Measurements from ENCODE around the gene NWD2. TPM values are rescaled to one million over a fixed set of nuclear protein-coding genes. Genes with fewer than 3 reads are reported as not detected.

NWD2 gene
- total RNA-seq, 1 experiment from 2014 or later = not detected

- ChIA-PET POLR2A (no interaction called here), CTCF (no interaction called here), RAD21 (ENCODE audit: low non-redundant PET in 1 of 2, low total read pairs in 2 of 2, uncharacterized antibody in 2 of 2, unreplicated experiment in 2 of 2) (no interaction called here)
- ATAC-seq (no peak), DNase-seq (ENCODE audit: low read depth, low spot score) (no peak)
- Histone ChIP-seq H3K27me3 (ENCODE audit: insufficient read depth, low read length) (no peaks in the 10 kb centered on the region), H2AFZ (ENCODE audit: low read depth, low read length, poor library complexity, severe bottlenecking) (no peak overlapping the region), H3K4me1 (ENCODE audit: control insufficient read depth in 1 of 2, insufficient read depth in 2 of 2, low read length in 2 of 2) (peaks cover 11 to 13% of the 10 kb centered on the region in 2 experiments; a peak in 3 of 4 replicates), H4K20me1 (ENCODE audit: insufficient read depth) (no peaks in the 10 kb centered on the region), H3K4me2 (ENCODE audit: low read length) (no peak overlapping the region), H3K9me3 (ENCODE audit: control insufficient read depth in 1 of 2, insufficient read depth in 1 of 2, low read depth in 1 of 2, low read length in 2 of 2) (no peaks in the 10 kb centered on the region), H3K9me2 (ENCODE audit: insufficient read depth) (no peaks in the 10 kb centered on the region), H3K27ac (ENCODE audit: low read depth, low read length) (no peak overlapping the region), H3K4me3 (replicated peaks in 1 of 2; ENCODE audit: low read depth in 1 of 2, low read length in 2 of 2) (no peak overlapping the region), H3K36me3 (ENCODE audit: control insufficient read depth in 1 of 2, insufficient read depth in 2 of 2, low read length in 2 of 2) (no peaks in the 10 kb centered on the region), H3K9ac (ENCODE audit: low read length) (no peak overlapping the region), H3K79me2 (ENCODE audit: insufficient read depth, low read length) (no peaks in the 10 kb centered on the region)
- no peak for TF ChIP-seq SRF (IDR thresholded peaks at IDR 0.05; ENCODE audit: low read depth)
- TF ChIP-seq CEBPB (IDR thresholded peaks at IDR 0.05; ENCODE audit: low read depth) = no peak
- no peak for TF ChIP-seq SP1 (IDR thresholded peaks at IDR 0.05; ENCODE audit: low read depth)
- no peak for TF ChIP-seq CBX3 (IDR thresholded peaks at IDR 0.05; ENCODE audit: low read depth)
- no peak for TF ChIP-seq CTCF (IDR thresholded peaks at IDR 0.05 in 2 of 3, conservative IDR thresholded peaks at IDR 0.05 in 1 of 3; ENCODE audit: borderline replicate concordance in 1 of 3, insufficient read depth in 1 of 3, low read depth in 2 of 3, low read length in 2 of 3)
- no peak for TF ChIP-seq POLR2AphosphoS5 (IDR thresholded peaks at IDR 0.05; ENCODE audit: low read depth, low read length)
- no peak for TF ChIP-seq ZBTB33 (IDR thresholded peaks at IDR 0.05; ENCODE audit: extremely low read depth, insufficient replicate concordance, low read length)
- no peak for TF ChIP-seq MAX (IDR thresholded peaks at IDR 0.05)
- no peak for TF ChIP-seq EZH2phosphoT487 (IDR thresholded peaks at IDR 0.05; ENCODE audit: borderline replicate concordance)
- no peak for TF ChIP-seq EGR1 (IDR thresholded peaks at IDR 0.05; ENCODE audit: low read depth)
- no peak for TF ChIP-seq SIN3A (IDR thresholded peaks at IDR 0.05; ENCODE audit: low read depth)
- TF ChIP-seq ZNF274 (IDR thresholded peaks at IDR 0.05; ENCODE audit: low read depth, low read length) = no peak
- no peak for TF ChIP-seq ZFX (IDR thresholded peaks at IDR 0.05)
- no peak for TF ChIP-seq YY1 (IDR thresholded peaks at IDR 0.05; ENCODE audit: extremely low read depth, insufficient replicate concordance, low read depth, low read length)
- intact Hi-C loops (cut with micrococcal nuclease) = no loop called here
- BruUV-seq (replicated peaks) = no TSS peak
These were observed 34.6 kb downstream of the NWD2 start for GRCh38 chr4:37279121-37279520.

Measured in HCT116 (cell line).